NK-92 treated with Interleukin-12 subunit alpha and Interleukin-12 subunit beta, amount 100 ng/mL, for 24 hours (cell line): ENCODE measurements around the gene AP1B1.

Experiments used
- DNase-seq: peaks from one replicate; lab custom pipeline; 2025; lab: John Stamatoyannopoulos, UW

AP1B1 gene

GRCh38 chr22:29299136-29299900, 89.1 kb downstream of the AP1B1 start:
- no peak for DNase-seq

GRCh38 chr22:29298641-29299040, 89.7 kb downstream of the AP1B1 start:
- no peak for DNase-seq

GRCh38 chr22:29292379-29292778, 96.0 kb downstream of the AP1B1 start:
- DNase-seq = no peak

- no peak for DNase-seq
These were observed 97.2 kb downstream of the AP1B1 start for GRCh38 chr22:29291215-29291614.

GRCh38 chr22:29290061-29290460, 98.3 kb downstream of the AP1B1 start:
- no peak for DNase-seq

GRCh38 chr22:29288837-29289236, 99.5 kb downstream of the AP1B1 start:
- no peak for DNase-seq

GRCh38 chr22:29284196-29284595, 104.2 kb downstream of the AP1B1 start:
- no peak for DNase-seq

GRCh38 chr22:29277927-29278326, 110.4 kb downstream of the AP1B1 start:
- no peak for DNase-seq
